Measurements from ENCODE around the gene MEGF10. TPM values are rescaled to one million over a fixed set of nuclear protein-coding genes. Genes with fewer than 3 reads are reported as not detected.

MEGF10 gene
- total RNA-seq, 1 donor from 2014 or later: not detected

Other genes starting within 250 kb of the MEGF10 start
- gene C5orf63, start 217.3 kb upstream of the MEGF10 start, total RNA-seq: 6.1 and 6.4 TPM in 2 replicates
- gene PRRC1, start 226.8 kb downstream of the MEGF10 start, total RNA-seq: 53.5 and 56.9 TPM in 2 replicates